H1 (cell line): ENCODE measurements around the gene RGS6. TPM values are rescaled to one million over a fixed set of nuclear protein-coding genes. Genes with fewer than 3 reads are reported as not detected.

Experiments
- BRCA1 ChIP-seq: IDR thresholded peaks from 2 replicates; pipeline ENCODE4 v1.6.1; 2012; ENCODE audit warnings: low read depth, low read length, improper control_type of control experiment
- CBX8 ChIP-seq: fragments of 300-800, 300-1000 bp; sonication (generic); IDR thresholded peaks from 2 replicates; pipeline ENCODE4 v1.7.1; 2016; ENCODE audit warnings: low read depth, low read length, borderline replicate concordance
- CHD1 ChIP-seq: IDR thresholded peaks from 2 replicates; pipeline ENCODE4 v1.6.1; 2012; ENCODE audit warnings: low read depth, low read length, improper control_type of control experiment
- CHD7 ChIP-seq: fragments of 300-600 bp; sonication (generic); IDR thresholded peaks from 2 replicates; pipeline ENCODE4 v1.7.1; 2012; ENCODE audit warnings: low read length, moderate library complexity, mild to moderate bottlenecking, inconsistent platforms; ENCODE audit not compliant: insufficient replicate concordance
- TBP ChIP-seq: IDR thresholded peaks from 2 replicates; pipeline ENCODE4 v1.6.1; 2011; ENCODE audit warnings: low read depth, low read length, improper control_type of control experiment
- USF2 ChIP-seq: IDR thresholded peaks from 2 replicates; pipeline ENCODE4 v1.6.1; 2011; ENCODE audit warnings: low read length, improper control_type of control experiment
- ZNF274 ChIP-seq: IDR thresholded peaks from 2 replicates; pipeline ENCODE4 v1.7.0; 2012; ENCODE audit warnings: low read length, borderline replicate concordance; ENCODE audit errors: extremely low read depth
- polyA plus RNA-seq, 7 experiments: library from polyadenylated mRNA; depleted of rRNA in 3 of 7; stranded (reverse) in 5 of 7; unstranded in 2 of 7; fragments of >200 nt in 5 of 7; fragments of 200-250 nt in 2 of 7; gene quantifications; 1 replicate in 5 of 7; 2 replicates in 1 of 7; 4 replicates in 1 of 7; pipeline versions ENCODE4 v1.2.1 to v1.2.3, GENCODE V29; 2011 to 2013; ENCODE audit warnings: missing spikeins in 2 of 7, mixed read lengths in 2 of 7
- total RNA-seq: library from RNA; stranded (reverse); fragmentation: NEBNext Ultra II Directional; extraction: Animal tissue kit (Norgen Biotek cat#: 25700); gene quantifications from 2 replicates; pipeline ENCODE4 v1.2.1, GENCODE V29; 2021
- TF ChIP-seq, protein P1 (sequence below), 3 experiments: IDR thresholded peaks; 1 replicate in 2 of 3; 2 replicates in 1 of 3; pipeline versions ENCODE4 v1.5.1 to v1.6.1; 2011; ENCODE audit warnings: low read length in 3 of 3, mild to moderate bottlenecking in 3 of 3, inconsistent platforms in 2 of 3, low read depth in 1 of 3, moderate library complexity in 1 of 3; ENCODE audit not compliant: insufficient read depth in 1 of 3; ENCODE audit errors: control extremely low read depth in 1 of 3

The RGS6 gene
- total and polyA plus RNA-seq, 2 of the 8 experiments (the other 6 are each of a cell fraction or from before 2014, with no cell fraction given) = 0.26 to 1.1 TPM

- TF ChIP-seq CHD7 (no peak), CHD1 (no peak), BRCA1 (no peak), USF2 (no peak), TBP (no peak), CBX8 (no peak), ZNF274 (no peak)
- TF ChIP-seq, protein P1, sequence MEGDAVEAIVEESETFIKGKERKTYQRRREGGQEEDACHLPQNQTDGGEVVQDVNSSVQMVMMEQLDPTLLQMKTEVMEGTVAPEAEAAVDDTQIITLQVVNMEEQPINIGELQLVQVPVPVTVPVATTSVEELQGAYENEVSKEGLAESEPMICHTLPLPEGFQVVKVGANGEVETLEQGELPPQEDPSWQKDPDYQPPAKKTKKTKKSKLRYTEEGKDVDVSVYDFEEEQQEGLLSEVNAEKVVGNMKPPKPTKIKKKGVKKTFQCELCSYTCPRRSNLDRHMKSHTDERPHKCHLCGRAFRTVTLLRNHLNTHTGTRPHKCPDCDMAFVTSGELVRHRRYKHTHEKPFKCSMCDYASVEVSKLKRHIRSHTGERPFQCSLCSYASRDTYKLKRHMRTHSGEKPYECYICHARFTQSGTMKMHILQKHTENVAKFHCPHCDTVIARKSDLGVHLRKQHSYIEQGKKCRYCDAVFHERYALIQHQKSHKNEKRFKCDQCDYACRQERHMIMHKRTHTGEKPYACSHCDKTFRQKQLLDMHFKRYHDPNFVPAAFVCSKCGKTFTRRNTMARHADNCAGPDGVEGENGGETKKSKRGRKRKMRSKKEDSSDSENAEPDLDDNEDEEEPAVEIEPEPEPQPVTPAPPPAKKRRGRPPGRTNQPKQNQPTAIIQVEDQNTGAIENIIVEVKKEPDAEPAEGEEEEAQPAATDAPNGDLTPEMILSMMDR (IDR thresholded peaks at IDR 0.05; ENCODE audit: control extremely low read depth in 1 of 3, insufficient read depth in 1 of 3, low read depth in 1 of 3, low read length in 3 of 3) = no peak
Measured at GRCh38 chr14:72098210-72098609, 166.0 kb downstream of the RGS6 start (continued).
